Right ventricle myocardium inferior (tissue), 1 donor: ENCODE data around the gene TNFRSF9. TPM values are rescaled to one million over a fixed set of nuclear protein-coding genes. Genes with fewer than 3 reads are reported as not detected.
"Not testable (repeated sequence)": the region's sequence is repeated elsewhere in the genome, so short reads cannot be mapped to it uniquely, and the experiment has no call there.

Experiments
- ATAC-seq: fragments of 200-7000 bp; cut with Tn5 transposase; one replicate; pipeline ENCODE4 v1.9.1; 2020; ENCODE audit warnings: mild to moderate bottlenecking, moderate library complexity
- DNase-seq: peaks from one replicate; pipeline ENCODE4 v3.0.0; 2021; ENCODE audit errors: missing footprints
- intact Hi-C: fragments of 100-400 bp; cut with DNase I; formaldehyde crosslinking; loops from one replicate; pipeline ENCODE4 v1.11.0; 2022
- total RNA-seq: library from RNA; stranded (reverse); fragmentation: NEBNext Ultra II Directional; extraction: Animal tissue kit (Norgen Biotek cat#: 25700); gene quantifications from one replicate; pipeline ENCODE4 v1.2.1, GENCODE V29; 2021
- donor health status: DM: no; HTN: yes; CAD: no; lungs with severe emphysema.

TNFRSF9 gene
- total RNA-seq, 1 donor from 2014 or later = not detected

DNA sequence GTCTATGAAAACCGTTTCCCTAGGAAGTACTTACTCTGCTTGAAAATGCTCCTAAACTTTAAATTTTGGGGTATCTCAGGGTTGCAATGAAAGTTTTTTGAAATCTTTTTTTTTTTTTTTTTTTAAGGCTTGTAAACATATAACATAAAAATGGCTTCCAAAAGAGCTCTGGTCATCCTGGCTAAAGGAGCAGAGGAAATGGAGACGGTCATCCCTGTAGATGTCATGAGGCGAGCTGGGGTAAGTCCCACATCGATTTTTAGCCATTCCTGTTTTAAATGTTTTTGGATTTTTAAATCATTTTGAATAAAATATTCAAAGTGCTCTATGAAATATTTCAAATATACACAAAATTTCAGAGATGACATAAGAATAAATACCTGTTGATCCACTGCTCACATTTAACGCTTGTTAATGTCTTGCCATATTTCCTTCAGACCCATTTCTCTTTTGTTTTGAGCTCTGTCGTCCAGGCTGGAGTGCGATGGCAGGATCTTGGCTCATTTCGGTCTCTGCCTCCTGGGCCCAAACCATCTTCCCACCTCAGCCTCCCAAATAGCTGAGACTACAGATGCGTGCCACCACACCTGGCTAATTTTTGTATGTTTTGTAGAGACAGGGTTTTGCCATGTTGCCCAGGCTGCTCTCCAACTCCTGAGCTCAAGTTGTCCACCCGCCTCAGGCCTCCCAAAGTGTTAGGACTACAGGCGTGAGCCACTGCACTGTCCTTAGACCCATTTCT lies 22.2 kb upstream of the TNFRSF9 start:
- intact Hi-C loops = no loop called here
- ATAC-seq (no peak), DNase-seq (no peak)

DNA sequence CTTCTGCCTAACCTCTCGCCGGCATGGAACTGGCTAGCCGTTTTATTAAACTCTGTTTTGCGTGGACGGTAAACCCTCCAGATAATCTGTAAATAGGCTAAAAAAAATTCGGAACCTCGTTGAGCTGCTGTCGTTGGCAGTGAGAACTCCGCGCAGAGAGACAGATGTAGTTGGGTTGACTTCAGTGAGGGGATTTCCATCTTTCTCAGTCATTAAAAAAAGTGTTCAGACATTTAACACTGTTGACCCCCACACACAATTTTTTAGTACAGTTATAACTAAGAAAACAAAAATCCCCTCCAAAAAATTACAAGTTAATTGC lies 21.3 kb upstream of the TNFRSF9 start:
- ATAC-seq = no peak
- DNase-seq = no peak
- intact Hi-C loops = no loop called here

DNA sequence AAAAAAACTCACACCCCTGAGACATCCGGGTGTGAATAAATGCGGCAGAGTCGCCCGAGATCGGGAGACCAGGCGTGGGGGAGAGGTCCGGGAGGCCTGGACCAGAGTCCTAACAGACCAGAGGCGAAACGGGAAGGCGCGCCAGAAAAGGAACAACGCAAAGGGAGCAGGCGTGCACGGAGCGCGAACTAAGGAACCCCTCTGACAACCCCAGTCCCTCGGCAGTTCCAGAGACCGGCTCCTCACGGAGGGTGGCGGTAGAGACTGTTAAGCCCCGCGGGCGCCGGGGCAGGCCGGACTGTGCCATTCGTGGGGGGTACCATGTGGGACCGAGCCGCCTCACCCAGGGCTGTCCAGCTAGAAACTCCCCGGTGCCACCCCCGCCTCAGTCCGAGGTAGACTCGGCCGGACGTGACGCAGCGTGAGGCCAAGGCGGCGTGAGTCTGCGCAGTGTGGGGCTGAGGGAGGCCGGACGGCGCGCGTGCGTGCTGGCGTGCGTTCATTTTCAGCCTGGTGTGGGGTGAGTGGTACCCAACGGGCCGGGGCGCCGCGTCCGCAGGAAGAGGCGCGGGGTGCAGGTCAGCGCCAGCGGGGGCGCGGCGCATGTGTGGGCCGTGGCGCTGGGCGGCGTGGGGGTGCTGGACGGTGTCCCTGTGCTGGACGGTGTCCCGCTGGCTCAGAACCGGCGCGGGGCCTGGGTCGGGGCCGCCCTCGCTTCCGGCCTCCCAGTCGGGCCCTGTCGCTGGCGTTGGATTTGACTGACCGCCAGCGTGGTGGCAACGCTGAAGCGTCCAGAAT lies 20.8 kb upstream of the TNFRSF9 start, which contains the start of gene PARK7:
Gene PARK7, plus strand, starts transcription at position 496 of the 798 bp plus-strand sequence. CDS start 1,075 bp downstream, outside the sequence.
- ATAC-seq (peak; percentile 98), DNase-seq (peak; percentile 100)
- intact Hi-C loops = no loop called here

DNA sequence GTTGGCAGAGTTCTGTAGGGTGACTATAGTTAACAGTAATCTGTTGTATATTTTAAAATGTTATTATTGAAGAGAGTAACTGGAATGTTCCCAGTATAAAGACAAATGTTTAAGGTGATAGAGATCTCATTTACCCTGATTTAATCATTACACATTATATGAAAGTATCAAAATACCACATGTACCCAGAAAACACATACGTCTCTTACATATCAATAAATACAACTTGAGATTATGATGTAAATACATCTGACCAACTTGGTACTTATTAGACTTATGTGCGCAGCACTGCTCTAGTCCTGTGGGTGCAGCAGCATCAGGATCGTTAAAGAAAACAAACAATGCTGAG lies 20.2 kb upstream of the TNFRSF9 start:
- no peak for ATAC-seq
- DNase-seq = no peak
- intact Hi-C loops = no loop called here

DNA sequence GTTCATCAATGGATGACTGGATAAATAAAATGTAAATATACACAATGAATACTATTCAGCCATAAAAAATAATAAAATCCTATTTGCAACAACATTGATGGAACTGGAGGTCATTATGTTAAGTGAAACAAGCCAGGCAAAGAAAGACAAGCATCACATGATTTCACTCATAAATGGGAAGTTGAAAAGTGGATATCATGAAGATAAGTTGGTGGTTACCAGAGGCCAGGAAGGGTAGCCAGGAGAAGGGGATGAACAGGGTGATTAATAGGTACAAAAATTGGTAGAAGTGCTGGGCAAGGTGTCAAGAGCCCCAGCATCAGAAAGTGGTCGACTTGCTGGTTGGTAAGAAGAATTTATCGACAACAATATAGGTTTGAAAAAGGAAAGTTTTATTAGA lies 19.5 kb upstream of the TNFRSF9 start:
- DNase-seq = no peak
- intact Hi-C loops = no loop called here
- no peak for ATAC-seq

DNA sequence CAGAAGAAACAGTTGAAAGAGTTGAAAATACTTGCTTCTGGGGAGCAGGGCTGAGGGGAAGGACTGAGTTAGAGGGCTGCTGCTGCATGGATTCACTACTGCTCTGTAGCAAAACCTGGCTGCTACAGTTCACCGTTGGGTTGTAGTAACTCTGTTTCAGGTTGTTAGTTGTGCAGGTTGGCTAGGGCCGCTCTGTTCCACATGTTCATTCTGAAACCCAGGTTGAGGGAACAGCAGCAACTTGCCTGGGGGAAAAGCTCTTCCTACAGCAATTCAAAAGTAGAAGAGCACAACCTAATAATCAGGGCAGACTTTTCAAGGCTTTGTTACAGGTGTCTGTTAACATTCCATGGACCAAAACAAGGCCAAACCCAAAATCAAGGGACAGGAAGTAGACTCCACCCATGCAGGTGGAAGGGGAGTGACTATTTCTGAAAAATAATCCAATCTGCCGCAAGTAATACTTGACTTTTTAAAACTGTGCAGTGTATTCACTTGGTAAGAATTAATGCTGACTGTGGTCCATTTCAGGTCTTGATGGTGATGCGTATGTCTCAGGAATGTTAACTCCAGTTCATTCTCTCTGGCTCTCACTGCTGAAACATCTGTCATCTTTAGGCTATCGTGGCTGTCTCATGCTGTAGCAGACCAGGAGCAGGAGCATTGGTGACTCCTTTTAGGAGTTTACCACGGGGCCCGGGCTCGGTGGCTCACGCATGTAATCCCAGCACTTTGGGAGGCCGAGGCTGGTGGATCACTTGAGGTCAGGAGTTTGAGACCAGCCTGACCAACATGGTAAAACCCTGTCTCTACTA lies 15.8 kb upstream of the TNFRSF9 start:
- DNase-seq = no peak
- intact Hi-C loops = no loop called here
- no peak for ATAC-seq

DNA sequence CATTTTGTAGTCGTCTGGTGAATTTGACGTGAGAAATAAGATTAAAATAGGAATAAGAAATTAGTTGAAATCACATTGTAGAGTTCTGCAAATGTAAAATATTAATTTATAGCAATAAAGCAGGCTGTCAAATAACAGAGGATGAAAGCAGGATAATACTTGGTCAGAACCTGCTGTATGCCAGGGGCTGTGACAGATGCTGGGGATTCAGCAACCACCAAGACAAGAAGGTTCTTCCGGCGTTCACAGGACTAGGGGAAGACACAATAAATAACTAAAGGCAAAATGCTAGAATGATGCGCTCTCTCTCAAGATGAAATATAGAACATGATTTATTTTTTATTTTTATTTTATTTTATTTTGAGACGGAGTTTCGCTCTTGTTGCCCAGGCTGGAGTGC lies 14.0 kb upstream of the TNFRSF9 start:
- intact Hi-C loops = no loop called here
- ATAC-seq (no peak), DNase-seq (no peak)

DNA sequence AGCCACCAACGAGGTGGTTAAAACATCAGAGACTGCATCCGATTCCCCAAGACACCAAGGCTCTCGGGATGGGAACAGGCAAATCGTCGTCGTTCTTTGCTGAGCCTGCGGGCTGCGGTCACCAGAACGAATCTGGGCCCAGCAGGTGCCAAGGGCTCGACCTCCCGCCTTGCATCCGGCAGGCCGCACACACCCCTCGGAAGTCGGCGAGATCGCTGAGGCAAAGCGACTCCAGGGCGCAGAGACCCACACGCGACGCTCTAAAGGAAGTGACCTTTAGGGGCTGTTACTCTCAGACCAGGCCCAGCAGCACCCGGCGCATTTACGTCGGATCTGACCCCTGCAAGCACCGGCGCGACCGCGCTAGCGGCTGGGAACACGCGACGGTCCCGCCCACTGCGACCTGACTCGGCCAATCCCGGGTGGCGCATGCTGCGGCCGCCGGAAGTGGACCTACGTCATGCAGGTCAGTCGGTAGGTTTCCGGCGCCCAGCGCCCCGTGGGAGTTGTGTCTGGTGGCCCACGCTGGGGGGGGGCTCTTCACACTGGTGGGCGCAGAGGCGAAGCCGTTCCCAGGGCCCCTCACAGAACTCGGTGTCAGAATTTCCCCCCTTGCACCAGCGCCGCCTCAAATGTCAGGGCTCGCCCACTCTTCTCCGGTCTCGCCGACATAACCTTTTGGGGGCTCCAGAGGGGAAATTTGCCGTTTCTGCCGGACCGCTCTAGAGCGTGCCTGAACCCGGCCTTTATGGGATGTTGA lies 13.4 kb upstream of the TNFRSF9 start:
- ATAC-seq (peak; percentile 100), DNase-seq (peak; percentile 99)
- intact Hi-C loops = no loop called here

DNA sequence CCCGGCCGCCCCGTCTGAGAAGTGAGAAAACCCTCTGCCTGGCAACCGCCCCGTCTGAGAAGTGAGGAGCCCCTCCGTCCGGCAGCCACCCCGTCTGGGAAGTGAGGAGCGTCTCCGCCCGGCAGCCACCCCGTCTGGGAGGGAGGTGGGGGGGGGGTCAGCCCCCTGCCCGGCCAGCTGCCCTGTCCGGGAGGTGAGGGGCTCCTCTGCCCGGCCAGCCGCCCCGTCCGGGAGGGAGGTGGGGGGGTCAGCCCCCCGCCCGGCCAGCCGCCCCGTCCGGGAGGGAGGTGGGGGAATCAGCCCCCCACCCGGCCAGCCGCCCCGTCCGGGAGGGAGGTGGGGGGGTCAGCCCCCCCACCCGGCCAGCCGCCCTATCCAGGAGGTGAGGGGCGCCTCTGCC lies 12.2 kb upstream of the TNFRSF9 start:
- ATAC-seq, intact Hi-C loops, DNase-seq: not testable (repeated sequence)

DNA sequence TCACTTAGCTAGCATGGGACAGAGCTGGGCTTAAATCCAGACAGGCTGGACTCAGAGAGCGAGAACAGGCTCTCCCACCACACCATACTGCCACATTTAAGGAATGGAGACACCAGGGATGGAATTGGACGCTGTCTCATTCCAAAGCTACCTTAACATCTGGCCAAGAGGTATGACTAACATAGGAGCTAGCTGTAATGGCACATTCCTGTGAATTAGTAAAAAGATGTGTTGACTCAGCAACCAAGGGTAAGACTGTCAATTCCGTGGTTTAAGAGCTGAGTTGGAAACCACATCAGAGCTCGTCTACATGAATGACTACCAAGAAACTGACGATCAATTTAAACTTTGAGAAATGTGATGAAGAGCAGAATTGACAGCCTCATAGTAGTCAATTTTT lies 8.3 kb upstream of the TNFRSF9 start:
- ATAC-seq (no peak), DNase-seq (no peak)
- intact Hi-C loops = no loop called here

DNA sequence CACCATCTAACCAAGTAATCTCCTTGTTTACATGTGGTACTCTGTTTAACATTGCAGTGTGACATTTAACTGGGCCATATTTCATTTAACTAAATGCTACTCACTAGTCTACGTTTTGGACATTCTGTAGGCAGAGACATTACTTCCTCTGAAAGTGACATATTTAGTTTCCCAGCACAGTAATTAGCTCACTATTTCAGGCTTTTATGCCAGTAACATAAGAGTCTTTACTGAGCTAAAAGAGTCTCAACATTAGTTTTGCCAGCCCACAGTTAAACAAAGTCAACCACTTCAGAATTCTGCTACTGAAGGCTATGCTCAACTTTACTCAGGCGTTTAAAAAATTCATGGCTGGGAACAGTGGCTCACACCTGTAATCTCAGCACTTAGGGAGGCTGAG lies 2.6 kb upstream of the TNFRSF9 start:
- DNase-seq = no peak
- intact Hi-C loops = no loop called here
- ATAC-seq = no peak

DNA sequence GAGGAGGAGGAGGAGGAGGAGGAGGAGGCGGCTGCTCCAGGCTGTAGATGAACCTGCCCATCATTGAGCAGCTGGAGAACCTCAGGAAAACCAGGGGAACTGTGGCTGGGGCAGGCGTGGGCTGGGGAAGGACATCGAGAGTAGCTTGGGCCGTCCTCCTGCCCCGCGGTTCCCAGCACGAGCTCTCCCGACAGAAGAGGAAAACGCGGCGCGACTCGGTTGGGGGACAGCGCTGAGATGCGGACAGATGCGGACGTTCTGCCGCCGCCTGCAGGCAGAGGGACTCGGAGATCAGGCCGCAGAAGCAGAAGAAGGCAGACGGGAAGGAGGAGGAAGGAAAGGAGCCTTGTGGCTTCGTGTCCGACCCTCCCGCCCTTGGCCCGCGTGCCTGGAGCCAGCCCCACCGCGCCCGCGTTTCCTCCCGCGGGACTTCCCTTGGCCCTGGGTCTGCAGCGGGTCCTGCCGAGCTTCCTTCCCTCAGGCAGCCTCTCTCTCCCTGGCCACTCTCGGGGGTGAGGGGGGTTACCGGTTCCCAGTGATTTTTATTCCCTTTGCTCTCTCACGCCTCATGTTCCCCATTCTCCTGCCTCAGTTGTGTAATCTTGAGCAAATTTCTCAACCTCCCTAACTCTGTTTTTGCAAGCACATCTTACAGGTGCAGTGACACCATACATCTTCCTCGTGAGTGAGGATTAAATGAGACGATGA lies 1.7 kb upstream of the TNFRSF9 start:
- ATAC-seq = peak; percentile 82
- DNase-seq = peak; percentile 83
- intact Hi-C loops = no loop called here

DNA sequence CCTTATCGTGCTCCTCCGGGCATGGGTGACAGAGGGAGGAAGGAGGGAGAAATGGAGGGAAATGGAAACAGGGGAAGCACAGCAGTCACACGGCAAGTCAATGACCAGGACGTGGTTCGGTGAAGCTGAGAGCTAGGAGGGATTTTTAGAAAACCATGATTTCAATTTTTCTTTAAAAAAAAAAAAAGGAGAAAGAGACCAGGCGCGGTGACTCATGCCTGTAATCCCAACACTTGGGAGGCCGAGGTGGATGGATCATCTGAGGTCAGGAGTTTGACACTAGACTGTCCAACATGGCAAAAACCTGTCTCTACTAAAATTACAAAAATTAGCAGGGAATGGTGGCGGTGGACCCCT lies 776 bp upstream of the TNFRSF9 start:
- ATAC-seq (no peak), DNase-seq (no peak)
- intact Hi-C loops = no loop called here

DNA sequence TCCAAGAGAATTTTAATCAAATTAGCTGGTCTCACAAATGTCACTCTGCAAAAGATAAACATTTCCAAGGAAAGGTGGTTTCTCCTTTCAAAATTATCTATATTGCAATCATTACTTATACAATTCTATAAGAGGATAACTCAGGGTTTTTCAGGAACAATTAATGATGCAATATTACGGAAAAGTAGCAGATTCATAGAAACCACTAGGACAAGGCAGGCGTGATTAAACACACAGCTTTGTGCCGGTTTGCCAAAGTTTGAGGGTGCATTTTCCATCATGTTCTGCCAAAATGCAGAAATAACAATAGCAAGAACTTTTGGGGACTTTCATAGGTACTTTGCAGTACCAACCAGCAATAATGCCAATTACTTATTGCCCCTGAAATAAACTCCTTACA lies 605 bp downstream of the TNFRSF9 start:
- intact Hi-C loops = no loop called here
- no peak for ATAC-seq
- no peak for DNase-seq

DNA sequence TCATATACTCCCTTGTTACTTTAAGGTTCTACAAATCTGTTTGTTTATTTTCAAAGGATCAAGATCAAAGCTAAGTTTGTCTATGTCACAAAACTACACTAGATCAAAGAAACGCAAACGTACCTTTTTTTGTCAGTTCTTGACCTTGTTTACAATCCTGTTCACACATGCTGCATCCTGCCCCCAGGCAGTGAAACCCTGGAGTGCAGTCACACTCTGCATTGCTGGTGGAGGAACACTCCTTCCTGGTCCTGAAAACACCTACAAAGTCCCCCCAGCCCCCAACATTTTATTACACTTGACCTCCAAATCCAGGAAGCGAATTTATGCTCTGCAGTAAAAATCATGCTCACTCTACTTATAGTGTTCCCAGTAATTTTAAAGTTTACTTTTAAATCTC lies 2.6 kb downstream of the TNFRSF9 start:
- DNase-seq (no peak), ATAC-seq (no peak)
- intact Hi-C loops = no loop called here

DNA sequence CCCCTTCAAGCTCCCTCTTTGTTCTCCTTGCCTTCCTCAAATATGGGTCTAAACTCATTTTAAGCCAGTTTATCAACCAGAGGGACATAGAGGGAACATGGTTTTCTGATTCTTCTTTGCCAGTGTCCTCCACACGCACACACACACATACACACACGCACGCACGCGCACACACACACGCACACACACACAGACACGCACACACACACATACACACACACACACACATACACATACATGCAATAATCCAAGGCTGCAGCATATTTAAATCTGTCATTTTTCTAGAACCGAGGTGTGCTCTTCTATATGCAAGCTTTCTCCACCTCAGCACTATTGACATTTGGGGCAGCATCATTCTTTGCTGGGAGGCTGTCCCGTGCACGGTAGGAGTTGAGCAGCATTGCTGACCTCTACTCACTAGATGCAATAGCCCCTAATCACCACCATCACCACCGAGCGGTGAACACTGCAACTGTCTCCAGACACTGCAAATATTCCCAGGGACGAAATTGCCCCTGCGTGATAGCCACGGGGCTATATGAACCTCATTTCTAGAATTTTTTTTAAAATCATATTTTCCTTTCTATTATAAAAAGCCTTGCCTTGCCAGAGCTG lies 8.0 kb downstream of the TNFRSF9 start:
- no peak for ATAC-seq
- intact Hi-C loops = no loop called here
- DNase-seq = no peak

DNA sequence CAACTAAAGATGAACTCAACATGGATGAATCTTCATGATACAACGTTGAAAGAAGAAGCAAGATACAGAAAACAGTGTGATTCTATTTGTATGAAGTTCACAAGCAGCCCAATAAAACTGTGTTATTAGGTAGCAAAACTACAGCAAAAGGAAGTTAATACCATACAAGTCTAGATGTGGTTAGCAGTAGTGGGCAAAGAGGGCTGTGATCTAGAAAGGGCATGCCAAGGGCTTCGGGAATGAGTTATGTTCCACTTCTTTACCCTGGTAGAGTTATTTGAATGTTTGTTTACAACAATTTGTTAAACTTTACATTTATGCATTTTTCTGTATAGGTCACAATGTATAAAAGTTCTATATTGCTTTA lies 9.2 kb downstream of the TNFRSF9 start:
- intact Hi-C loops = no loop called here
- DNase-seq (no peak), ATAC-seq (no peak)
